Natural killer cell treated with Interleukin-12 subunit alpha and Interleukin-12 subunit beta and Interleukin-15 and Interleukin-18, amount 100 ng/mL, for 72 hours (primary cell): Measurements from ENCODE around the gene EXOC6. TPM values are rescaled to one million over a fixed set of nuclear protein-coding genes. Genes with fewer than 3 reads are reported as not detected.
A peak's percentile ranks its signal among the peaks of the same experiment; 100 is the strongest.

Source experiments
- ATAC-seq, 2 donors: fragments of 150-1000 bp; cut with Tn5 transposase in 1 of 2; sonication (Bioruptor Pico), chemical (Tn5 transposase) in 1 of 2; 2 replicates each; pipeline ENCODE4 v1.10.0; 2021
- DNase-seq: peaks from one replicate; pipeline ENCODE4 v3.0.0; 2022; ENCODE audit warnings: low spot score
- H3K27ac Mint-ChIP-seq, 2 donors: 1 replicate in 1 of 2; 2 replicates in 1 of 2; pipeline ENCODE4 v1.8.0; 2022; ENCODE audit warnings: mixed read lengths in 2 of 2, mild to moderate bottlenecking in 1 of 2, moderate library complexity in 1 of 2
- H3K27me3 Mint-ChIP-seq, 2 donors: 1 replicate in 1 of 2; 2 replicates in 1 of 2; pipeline ENCODE4 v1.8.0; 2022; ENCODE audit warnings: mixed read lengths in 2 of 2
- H3K36me3 Mint-ChIP-seq: one replicate; pipeline ENCODE4 v1.8.0; 2022; ENCODE audit warnings: mixed read lengths
- H3K4me1 Mint-ChIP-seq, 2 donors: 1 replicate in 1 of 2; 2 replicates in 1 of 2; pipeline ENCODE4 v1.8.0; 2022; ENCODE audit warnings: low read depth in 2 of 2, mixed read lengths in 2 of 2, mild to moderate bottlenecking in 1 of 2
- H3K4me3 Mint-ChIP-seq: one replicate; pipeline ENCODE4 v1.8.0; 2022; ENCODE audit warnings: mixed read lengths
- H3K9me3 Mint-ChIP-seq: 2 replicates; pipeline ENCODE4 v1.8.0; 2022; ENCODE audit warnings: mixed read lengths
- total RNA-seq, 2 donors: library from RNA; stranded (reverse); gene quantifications; one replicate each; pipeline ENCODE4 v1.2.3, GENCODE V29; 2022

EXOC6 gene
- total RNA-seq, 2 donors from 2014 or later = 9.7 to 14.7 TPM

DNA sequence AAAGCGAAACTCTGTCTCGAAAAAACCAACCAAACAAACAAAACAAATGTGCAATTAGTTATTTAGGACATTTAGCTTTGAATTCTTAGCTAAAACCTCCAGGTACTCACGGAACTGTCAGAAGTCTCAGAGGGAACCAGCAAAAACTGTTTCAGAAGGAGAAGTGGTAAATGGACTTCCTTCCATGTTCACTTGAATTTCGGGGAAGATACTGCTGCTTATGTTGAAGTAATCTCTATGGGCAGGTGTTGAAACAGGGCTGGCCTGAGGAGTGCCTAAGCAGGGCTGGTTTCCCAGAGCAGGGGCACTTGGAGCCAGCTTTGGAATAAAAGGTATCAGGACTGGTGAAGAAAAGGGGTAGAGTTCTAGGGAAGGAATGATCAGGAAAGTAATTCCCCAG lies 2.4 kb upstream of the EXOC6 start:
- peak overlapping the region; percentile 21 to 64 for H3K27ac Mint-ChIP-seq
- ATAC-seq = no peak
- peak overlapping the region; percentile 56 for H3K4me3 Mint-ChIP-seq

DNA sequence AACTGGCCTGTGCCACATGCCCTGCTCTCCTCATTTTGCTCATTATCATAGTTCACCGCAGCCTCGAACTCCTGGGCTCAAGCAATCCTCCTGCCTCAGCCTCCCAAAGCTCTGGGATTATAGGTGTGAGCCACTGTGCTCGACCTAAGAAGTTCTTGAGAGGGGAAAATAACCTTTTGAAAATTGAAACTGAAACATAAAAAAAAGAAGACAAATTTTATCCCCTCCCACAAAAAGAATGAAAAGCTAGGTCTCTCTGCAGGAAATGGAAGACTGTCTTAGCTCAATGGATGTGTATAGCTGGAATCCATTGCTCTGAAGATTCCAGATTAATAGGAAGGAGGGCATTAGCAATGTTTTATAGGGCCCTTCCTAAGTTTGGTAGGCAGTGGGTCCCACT lies 2.0 kb upstream of the EXOC6 start:
- no peaks in the 10 kb centered on the region for H3K9me3 Mint-ChIP-seq
- H3K27me3 Mint-ChIP-seq = peaks cover 0 to 4% of the 10 kb centered on the region in 2 donors
- peaks cover 29 to 35% of the 10 kb centered on the region in 2 donors for H3K4me1 Mint-ChIP-seq
- H3K27ac Mint-ChIP-seq = peak overlapping the region; percentile 21 to 64
- DNase-seq (no peak), ATAC-seq (no peak)
- peak overlapping the region; percentile 56 for H3K4me3 Mint-ChIP-seq
- H3K36me3 Mint-ChIP-seq = no peaks in the 10 kb centered on the region

More for the DNA sequence above, 2.4 kb upstream of the EXOC6 start:
- no peak for DNase-seq
- Mint-ChIP-seq H3K9me3 (no peaks in the 10 kb centered on the region), H3K36me3 (no peaks in the 10 kb centered on the region), H3K27me3 (peaks cover 0 to 4% of the 10 kb centered on the region in 2 donors), H3K4me1 (peaks cover 29 to 35% of the 10 kb centered on the region in 2 donors)

DNA sequence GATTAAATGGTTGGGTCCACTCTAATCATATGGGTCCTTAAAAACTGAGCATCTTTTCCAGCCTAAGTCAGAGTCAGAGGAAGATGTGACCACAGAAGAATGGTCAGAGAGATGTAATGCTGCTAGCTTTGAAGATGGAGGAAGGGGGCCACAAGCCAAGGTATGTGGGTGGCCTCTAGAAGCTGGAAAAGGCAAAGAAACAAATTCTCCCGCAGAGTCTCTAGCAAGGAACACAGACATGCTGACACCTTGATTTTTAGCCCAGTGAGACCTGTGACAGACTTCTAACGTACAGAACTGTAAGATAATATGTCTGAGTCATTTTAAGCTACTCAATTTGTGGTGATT lies 1.5 kb upstream of the EXOC6 start:
- ATAC-seq (no peak), DNase-seq (no peak)
- Mint-ChIP-seq H3K4me1 (peaks cover 29 to 35% of the 10 kb centered on the region in 2 donors), H3K27me3 (peaks cover 0 to 4% of the 10 kb centered on the region in 2 donors), H3K36me3 (no peaks in the 10 kb centered on the region), H3K9me3 (no peaks in the 10 kb centered on the region), H3K27ac (peak overlapping the region; percentile 64 to 71), H3K4me3 (peak overlapping the region; percentile 91)

DNA sequence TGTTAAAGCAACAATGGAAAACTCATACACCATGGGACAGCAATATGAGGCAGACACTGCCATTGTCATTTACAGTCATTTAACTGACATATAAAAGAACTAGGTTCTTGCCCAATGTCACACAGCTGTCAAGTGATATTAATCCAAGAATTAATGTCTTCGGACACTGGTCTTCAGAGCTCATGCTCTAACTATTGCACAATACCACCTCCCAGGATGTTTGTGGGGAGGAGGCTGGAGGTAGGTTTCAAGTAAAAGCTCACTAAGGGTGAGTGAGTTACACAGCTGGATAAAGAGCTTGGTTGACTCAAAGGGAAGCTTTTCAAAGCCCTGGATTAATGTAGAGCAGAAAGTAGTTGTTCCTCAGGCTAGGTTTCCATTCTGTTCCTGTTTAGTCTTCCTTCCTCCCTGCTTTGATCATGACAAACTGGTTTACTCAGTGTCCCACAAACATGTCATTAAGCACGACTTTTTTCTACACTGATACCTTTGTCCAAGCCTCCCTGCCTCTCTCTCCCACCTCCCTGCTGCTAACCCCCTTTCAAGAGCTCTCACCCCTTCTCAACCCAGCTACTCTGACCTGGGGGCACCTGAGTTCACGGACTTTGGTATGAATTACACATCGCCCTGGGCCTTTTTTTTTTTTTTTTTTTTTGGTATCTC lies 987 bp upstream of the EXOC6 start:
- peak overlapping the region; percentile 91 for H3K4me3 Mint-ChIP-seq
- peak overlapping the region; percentile 64 to 71 for H3K27ac Mint-ChIP-seq
- H3K27me3 Mint-ChIP-seq = peaks cover 0 to 4% of the 10 kb centered on the region in 2 donors
- ATAC-seq (no peak), DNase-seq (no peak)
- H3K36me3 Mint-ChIP-seq = no peaks in the 10 kb centered on the region
- H3K9me3 Mint-ChIP-seq = no peaks in the 10 kb centered on the region
- peaks cover 29 to 35% of the 10 kb centered on the region in 2 donors for H3K4me1 Mint-ChIP-seq

DNA sequence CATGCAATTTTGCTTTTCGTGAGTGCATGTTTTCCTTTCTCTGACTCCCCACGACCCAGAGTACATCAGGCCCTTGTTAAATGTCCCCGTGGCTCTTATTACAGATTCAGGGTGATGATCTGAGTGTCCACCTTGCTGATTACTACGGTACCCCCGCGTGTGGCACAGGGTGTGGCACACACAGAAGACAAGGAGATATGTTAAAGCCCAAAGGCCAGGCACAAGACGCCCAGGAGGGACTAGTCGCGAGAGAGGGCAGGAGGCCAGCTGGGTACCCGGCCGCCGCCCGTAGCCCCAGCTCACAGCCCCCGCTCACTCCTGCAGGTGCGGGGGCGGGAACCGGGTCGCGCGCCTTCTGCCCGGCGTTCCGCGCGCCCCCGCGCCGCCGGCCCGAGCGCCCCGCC lies 281 bp upstream of the EXOC6 start:
- H3K36me3 Mint-ChIP-seq = no peaks in the 10 kb centered on the region
- H3K4me1 Mint-ChIP-seq = peaks cover 28 to 35% of the 10 kb centered on the region in 2 donors
- H3K9me3 Mint-ChIP-seq = no peaks in the 10 kb centered on the region
- H3K4me3 Mint-ChIP-seq = peak overlapping the region; percentile 91
- DNase-seq (no peak), ATAC-seq (no peak)
- H3K27me3 Mint-ChIP-seq = peaks cover 0 to 4% of the 10 kb centered on the region in 2 donors
- H3K27ac Mint-ChIP-seq = peak overlapping the region; percentile 64 to 71

DNA sequence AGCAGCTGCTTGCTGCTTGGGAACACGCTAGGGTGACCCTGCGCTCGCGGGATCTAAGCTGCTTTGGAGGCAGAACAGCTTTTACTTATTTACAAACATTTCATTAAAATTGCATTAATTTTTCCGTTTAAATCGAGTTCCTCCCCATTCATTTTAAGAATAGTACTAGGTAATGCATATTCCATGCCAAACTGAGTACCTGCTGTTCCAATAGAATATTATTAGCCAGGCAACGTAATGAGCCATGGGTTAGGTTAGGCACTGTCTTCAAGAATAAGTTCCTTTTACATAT lies 860 bp downstream of the EXOC6 start:
- no peak for DNase-seq
- Mint-ChIP-seq H3K36me3 (no peaks in the 10 kb centered on the region), H3K27me3 (peaks cover 0 to 4% of the 10 kb centered on the region in 2 donors), H3K9me3 (no peaks in the 10 kb centered on the region), H3K4me3 (peak overlapping the region; percentile 72), H3K27ac (peak overlapping the region; percentile 7 to 75), H3K4me1 (peaks cover 26 to 35% of the 10 kb centered on the region in 2 donors)
- no peak for ATAC-seq

DNA sequence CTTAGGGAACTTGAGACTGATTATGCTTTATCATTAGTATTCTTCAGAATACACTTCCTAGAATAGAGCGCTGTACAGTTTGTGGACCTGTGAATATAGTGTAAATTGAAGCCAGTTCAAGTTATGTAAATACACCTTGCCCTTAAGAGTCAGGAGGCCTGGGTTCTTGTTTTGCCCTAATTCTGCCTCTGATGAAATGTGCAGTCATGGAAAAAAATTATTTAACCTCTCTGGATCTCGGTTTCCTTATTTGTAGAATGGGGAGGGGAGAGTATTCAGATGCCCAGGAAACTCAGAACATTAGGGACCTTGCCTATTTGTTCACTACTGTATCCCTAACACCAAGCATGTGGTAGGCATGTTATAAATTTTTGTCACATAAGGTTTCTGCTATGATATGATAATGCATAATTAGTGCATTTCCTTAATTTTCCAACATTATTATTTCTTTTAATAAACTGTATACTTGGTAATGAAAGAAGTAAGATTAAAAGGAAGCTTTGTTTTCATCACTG lies 1.3 kb downstream of the EXOC6 start:
- ATAC-seq (no peak), DNase-seq (no peak)
- Mint-ChIP-seq H3K9me3 (no peaks in the 10 kb centered on the region), H3K27ac (peak overlapping the region; percentile 7 to 75), H3K36me3 (no peaks in the 10 kb centered on the region), H3K27me3 (peaks cover 0 to 4% of the 10 kb centered on the region in 2 donors), H3K4me1 (peaks cover 26 to 35% of the 10 kb centered on the region in 2 donors), H3K4me3 (peak overlapping the region; percentile 72)

DNA sequence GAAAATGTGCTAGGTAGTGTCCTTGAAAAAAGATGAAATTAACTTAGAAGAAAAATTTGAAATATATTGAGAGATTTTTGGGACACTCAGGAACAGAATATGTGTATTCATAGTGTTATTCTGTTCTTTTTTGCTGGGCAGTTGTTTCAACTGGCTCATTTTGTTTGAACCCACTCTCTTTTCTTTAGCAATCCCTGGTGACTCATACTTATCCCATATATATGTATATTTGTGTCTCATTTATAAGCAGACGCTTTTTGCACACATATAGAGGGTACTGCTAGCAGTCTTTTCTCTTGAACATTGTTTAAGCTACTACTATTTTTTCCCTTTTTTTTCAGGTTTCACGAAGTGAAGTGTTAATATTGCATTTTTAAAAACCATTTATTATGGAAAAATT lies 1.9 kb downstream of the EXOC6 start:
- ATAC-seq = no peak
- Mint-ChIP-seq H3K4me3 (no peak overlapping the region), H3K27ac (no peak overlapping the region)

DNA sequence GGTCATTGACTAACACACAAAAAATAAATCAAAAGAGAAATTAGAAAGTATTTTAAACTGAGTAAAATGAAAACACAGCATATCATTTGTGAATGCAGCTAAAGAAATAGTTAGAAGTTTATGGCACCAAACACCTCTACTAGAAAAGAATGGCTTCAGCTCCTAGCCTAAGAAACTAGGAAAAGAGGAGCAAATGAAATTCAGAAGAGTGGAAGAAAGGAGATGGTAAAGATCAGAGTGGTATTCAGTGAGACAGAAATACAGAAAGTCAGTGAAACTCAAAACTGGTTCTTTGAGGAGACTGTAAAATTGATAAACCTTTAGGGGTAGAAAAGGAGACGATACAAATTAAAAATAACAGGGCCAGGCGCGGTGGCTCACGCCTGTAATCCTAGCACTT lies 2.7 kb downstream of the EXOC6 start:
- Mint-ChIP-seq H3K9me3 (no peaks in the 10 kb centered on the region), H3K27me3 (peaks cover 0 to 4% of the 10 kb centered on the region in 2 donors), H3K27ac (no peak overlapping the region), H3K36me3 (no peaks in the 10 kb centered on the region), H3K4me1 (peaks cover 23 to 32% of the 10 kb centered on the region in 2 donors), H3K4me3 (no peak overlapping the region)
- ATAC-seq (no peak), DNase-seq (no peak)

More for the DNA sequence above, 1.9 kb downstream of the EXOC6 start:
- Mint-ChIP-seq H3K27me3 (peaks cover 0 to 4% of the 10 kb centered on the region in 2 donors), H3K36me3 (no peaks in the 10 kb centered on the region), H3K9me3 (no peaks in the 10 kb centered on the region), H3K4me1 (peaks cover 26 to 35% of the 10 kb centered on the region in 2 donors)
- DNase-seq = no peak

DNA sequence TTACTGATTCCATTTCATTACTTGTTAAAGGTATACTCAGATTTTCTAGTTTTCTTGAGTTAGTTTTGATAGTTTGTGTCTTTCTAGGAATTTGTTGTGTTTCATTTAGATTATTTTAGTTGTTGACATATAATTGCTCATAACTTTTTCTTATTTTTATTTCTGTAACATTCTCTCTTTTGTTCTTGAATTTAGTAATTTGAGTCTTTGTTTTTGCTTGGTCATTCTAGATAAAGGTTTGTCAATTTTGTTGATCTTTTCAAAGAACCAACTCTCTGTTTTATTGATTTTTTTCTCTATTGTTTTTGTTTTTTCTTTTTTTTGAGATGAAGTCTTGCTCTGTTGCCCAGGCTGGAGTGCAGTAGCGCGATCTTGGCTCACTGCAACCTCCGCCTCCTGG lies 7.2 kb downstream of the EXOC6 start:
- H3K36me3 Mint-ChIP-seq = peaks cover 27% of the 10 kb centered on the region
- no peaks in the 10 kb centered on the region for H3K27me3 Mint-ChIP-seq
- H3K4me1 Mint-ChIP-seq = peaks cover 6 to 9% of the 10 kb centered on the region in 2 donors
- DNase-seq = no peak
- H3K9me3 Mint-ChIP-seq = peaks cover 14% of the 10 kb centered on the region
- no peak overlapping the region for H3K4me3 Mint-ChIP-seq
- ATAC-seq = no peak
- no peak overlapping the region for H3K27ac Mint-ChIP-seq

DNA sequence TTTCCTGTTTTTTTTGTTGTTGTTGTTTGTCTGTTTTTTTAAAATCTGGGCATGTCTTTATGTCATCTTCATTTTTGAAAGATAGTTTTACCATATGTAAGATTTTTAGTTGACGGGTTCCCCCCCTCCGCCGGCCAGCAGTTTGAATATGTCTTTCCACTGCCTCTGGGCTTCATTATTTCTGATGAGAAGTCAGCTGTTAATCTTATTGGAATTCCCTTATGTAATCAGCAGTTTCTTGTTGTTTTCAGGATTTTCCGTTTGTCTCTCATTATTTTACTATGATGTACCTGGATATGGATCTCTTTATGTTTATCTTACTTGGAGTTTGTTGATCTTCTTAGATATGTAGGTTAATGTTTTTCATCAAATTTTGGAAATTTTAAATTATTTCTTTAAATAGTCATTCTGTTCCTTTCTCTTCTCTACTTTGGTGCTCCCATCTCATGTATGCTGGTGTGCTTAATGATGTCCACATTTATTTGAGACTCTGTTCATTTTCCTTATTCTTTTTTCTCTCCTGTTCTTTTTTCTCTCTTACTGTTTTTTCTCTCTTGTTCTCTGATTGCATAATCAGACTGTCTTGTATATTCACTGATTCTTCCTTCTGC lies 9.7 kb downstream of the EXOC6 start:
- H3K9me3 Mint-ChIP-seq = peaks cover 14% of the 10 kb centered on the region
- H3K27ac Mint-ChIP-seq = no peak overlapping the region
- no peak for ATAC-seq
- no peak for DNase-seq
- no peak overlapping the region for H3K4me3 Mint-ChIP-seq
- peaks cover 27% of the 10 kb centered on the region for H3K36me3 Mint-ChIP-seq
- H3K4me1 Mint-ChIP-seq = peaks cover 15% of the 10 kb centered on the region in 2 donors
- H3K27me3 Mint-ChIP-seq = no peaks in the 10 kb centered on the region

DNA sequence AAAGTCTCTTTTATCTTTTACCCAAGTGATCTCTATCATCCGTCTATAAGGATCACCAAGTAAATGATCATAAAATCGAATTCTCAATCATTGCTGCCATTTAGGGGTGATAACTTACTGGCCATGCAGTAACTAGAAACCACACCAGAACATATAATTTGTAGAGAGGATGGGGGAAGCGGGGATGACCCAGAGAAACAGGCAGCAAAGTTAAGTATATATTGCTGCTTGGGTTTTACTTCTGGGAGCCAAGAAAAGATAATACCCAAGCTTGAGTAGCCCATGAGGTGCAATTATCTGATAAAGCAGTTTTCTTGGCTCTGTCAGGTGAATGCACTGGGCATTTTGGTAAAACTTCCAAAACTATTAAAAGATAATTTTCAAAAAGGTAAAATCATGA lies 18.9 kb downstream of the EXOC6 start:
- no peaks in the 10 kb centered on the region for H3K27me3 Mint-ChIP-seq
- DNase-seq (no peak), ATAC-seq (no peak)
- no peak overlapping the region for H3K4me3 Mint-ChIP-seq
- no peaks in the 10 kb centered on the region for H3K36me3 Mint-ChIP-seq
- peaks cover 0 to under 1% of the 10 kb centered on the region in 2 donors for H3K4me1 Mint-ChIP-seq
- H3K9me3 Mint-ChIP-seq = no peaks in the 10 kb centered on the region
- H3K27ac Mint-ChIP-seq = no peak overlapping the region

DNA sequence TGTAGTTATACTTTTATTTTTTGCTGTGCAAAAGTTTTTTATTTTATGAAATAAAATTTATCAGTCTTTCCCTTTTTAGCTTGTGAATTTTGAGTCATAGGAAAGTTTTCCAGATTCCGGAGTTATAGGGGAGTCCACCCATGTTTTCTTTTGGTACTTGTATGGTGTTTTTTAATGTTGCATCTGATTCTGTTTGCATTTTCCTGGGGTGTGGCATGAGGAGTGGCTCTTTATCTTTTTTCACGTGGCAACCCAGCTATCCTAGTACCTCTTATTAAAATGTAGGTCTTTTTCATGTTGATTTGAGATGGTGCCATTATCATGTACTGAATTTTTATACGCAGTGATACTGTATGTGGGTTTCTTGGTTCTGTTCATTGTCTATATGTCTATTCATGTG lies 19.7 kb downstream of the EXOC6 start:
- H3K4me3 Mint-ChIP-seq = no peak overlapping the region
- H3K27ac Mint-ChIP-seq = no peak overlapping the region
- no peaks in the 10 kb centered on the region for H3K27me3 Mint-ChIP-seq
- DNase-seq (no peak), ATAC-seq (no peak)
- no peaks in the 10 kb centered on the region for H3K36me3 Mint-ChIP-seq
- H3K4me1 Mint-ChIP-seq = no peaks in the 10 kb centered on the region
- H3K9me3 Mint-ChIP-seq = no peaks in the 10 kb centered on the region

DNA sequence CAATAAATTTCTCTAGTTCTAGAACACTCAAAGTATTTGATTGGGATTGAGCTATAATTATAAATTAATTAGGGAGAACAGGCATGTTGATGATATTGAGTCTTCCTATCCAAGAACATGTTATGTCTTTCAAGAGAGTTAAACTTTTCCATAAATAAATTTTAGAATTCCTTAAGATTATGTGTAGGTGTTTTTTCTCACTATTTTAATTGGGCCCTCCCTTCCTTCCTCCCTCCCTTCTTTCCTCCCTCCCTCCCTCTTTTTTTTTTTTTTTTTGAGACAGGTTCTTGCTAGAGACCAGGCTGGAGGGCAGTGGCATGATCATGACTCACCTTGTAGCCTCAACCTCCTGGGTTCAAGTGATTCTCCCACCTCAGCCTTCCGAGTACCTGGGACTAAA lies 20.2 kb downstream of the EXOC6 start:
- H3K4me3 Mint-ChIP-seq = no peak overlapping the region
- DNase-seq = no peak
- no peaks in the 10 kb centered on the region for H3K27me3 Mint-ChIP-seq
- no peaks in the 10 kb centered on the region for H3K9me3 Mint-ChIP-seq
- H3K4me1 Mint-ChIP-seq = no peaks in the 10 kb centered on the region
- no peak for ATAC-seq
- H3K27ac Mint-ChIP-seq = no peak overlapping the region
- no peaks in the 10 kb centered on the region for H3K36me3 Mint-ChIP-seq
